ENCODE results near the gene TMEM200A.
"Not testable (repeated sequence)": the region's sequence is repeated elsewhere in the genome, so short reads cannot be mapped to it uniquely, and the experiment has no call there.

Gene TMEM200A

DNA sequence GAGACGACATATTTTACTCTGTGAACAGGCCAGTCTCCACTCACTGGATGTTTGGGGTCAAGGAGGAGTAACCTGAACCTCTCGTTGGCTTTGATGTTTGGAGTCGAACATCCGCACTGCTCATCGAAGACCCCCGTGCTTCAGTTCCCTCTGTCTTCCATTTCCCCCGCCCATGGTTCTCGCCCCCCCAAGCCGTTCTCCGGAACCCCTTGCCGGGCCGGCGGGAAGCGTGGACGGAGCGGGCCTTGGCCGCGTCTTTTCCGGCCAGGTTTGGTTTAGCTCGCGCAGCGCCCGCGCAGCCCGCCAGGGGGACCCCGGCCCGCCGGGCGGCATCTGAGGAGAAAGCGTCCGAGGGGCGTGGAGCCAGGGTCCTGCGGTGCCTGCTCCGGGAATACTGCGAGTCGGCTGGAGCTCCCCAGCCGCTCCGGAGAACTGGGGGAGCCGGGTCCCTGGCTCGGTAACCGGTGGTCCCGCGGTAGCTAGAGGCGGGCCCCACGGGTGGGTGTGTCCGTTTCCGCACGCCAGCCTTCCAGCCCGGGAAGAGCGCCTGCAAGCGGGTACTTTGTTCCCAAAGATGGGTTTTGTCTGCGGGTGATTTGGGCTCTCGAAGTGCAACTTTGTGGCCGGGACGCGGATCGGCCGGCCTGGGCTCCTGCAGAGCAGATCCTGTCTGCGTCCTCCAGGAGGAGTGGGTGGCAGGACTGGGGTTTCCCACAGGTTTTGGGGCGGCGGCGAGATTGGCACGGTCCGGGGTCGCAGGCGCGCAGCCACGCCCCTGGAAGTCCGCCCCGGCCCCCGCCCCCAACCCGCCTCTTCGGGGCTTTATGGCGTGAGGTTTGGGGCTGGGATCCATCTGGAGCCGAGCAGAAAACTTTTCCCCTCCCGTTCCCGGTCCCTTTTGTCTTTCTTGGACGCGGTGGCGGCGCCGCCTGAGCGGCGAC, at the start of gene TMEM200A:
Gene TMEM200A, plus strand, starts transcription at position 852 of the 941 bp plus-strand sequence. CDS start 74,406 bp downstream, outside the sequence.
- DNase-seq: peak; percentile 16 to 51

- DNase-seq: no peak
Measured at GRCh38 chr6:130320908-130321307, 44.9 kb upstream of the TMEM200A start.

GRCh38 chr6:130322673-130323268, 43.0 kb upstream of the TMEM200A start:
- peak; percentile 51 to 65 for DNase-seq

DNA sequence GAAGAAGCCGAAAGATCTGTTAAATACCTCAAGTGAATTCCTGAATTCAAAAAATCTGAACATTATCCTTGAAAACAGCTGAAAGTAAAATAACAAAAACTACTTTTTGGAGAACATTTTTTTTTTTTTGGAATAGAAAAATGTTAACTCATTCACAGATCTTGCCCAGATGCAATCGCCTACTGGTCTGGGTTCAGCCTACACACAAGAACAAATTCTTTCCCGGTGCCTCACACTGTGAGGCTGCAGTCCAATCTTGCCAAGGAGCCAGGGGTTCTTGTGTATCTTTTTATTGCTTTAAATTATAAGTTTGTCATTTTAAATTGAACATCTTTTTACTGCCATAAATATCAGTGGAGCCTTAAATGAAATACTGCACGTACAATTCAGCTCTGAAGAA, 41.2 kb upstream of the TMEM200A start:
- DNase-seq: no peak

DNA sequence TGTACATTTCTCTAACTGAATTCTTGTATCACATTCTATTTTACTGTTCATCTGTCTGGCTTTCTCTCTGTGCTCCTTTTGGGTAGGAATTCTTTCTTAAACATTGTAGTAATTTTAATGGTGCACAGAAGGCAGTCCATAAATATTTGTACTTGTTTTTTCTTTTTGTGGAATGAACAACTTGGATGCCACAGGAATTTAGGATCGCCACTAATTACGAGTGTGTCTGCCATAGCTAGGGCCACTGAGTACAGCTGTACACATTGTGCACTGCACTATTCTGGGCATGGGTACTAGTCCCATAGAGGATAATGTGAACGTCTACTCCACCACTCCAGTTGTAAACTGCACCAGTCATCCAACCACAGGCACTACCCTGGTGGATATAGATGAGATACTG, 39.3 kb upstream of the TMEM200A start:
- DNase-seq: no peak

- no peak for DNase-seq
Measured at GRCh38 chr6:130337534-130337933, 28.3 kb upstream of the TMEM200A start.

GRCh38 chr6:130346324-130346723, 19.5 kb upstream of the TMEM200A start:
- DNase-seq: not testable (repeated sequence)

GRCh38 chr6:130354322-130354721, 11.5 kb upstream of the TMEM200A start:
- DNase-seq: no peak

DNA sequence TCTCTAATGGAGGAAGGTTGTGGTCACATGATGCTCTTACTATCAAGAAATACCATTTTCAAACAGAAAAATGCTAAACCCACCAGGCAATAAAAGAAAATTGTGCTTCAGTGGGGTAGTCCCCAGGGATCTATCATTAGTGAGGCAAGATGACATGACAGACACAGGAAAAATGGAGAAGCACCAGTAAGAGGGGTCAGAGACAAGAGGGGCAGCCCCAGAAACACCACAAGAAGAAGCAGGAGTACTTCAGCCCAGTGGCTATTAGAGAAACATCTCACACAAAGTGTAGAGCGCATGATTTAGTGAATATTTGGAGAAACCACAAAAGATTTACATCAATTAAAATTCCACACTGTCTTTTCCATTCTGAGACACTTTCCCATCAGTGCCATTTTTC, 10.2 kb upstream of the TMEM200A start:
- no peak for DNase-seq

- DNase-seq: no peak
Measured at GRCh38 chr6:130357436-130357835, 8.4 kb upstream of the TMEM200A start.

DNA sequence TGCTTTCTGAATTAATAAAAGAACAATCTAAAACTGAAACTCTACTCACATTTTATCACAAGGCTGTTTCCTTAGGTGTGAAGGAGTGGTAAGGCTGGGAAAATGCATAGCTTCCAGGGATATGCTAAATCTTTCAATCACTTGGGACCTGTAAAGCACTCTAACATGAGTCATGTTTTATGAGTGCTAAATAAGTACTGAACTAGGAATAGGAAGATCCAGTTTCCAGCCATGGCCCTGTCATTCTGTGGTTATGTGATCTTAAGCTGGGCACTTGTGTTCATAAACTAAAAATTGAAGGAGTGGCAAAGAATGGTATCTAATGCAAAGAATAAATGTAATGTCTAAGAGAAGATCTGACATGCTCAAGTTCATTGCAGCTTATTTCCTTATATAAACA, 6.1 kb upstream of the TMEM200A start:
- DNase-seq: no peak

DNA sequence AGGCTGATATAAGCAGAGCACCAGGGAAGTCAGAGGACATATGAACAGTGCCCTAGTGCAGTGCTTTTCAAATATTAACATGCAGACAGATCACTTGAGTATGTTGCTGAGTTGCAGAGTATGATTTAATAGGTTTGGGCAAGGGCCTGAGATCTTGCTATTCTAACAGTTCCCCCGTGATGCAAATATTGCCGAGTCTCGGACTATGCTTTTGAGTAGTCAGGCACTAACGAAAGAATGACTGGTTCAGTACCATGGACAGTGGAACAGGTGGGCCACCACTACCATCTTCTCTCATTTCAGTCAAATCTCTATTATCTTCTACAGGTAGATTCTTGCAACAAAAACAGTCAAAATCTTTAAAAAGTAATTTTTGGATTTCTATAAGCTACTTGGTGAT, 3.7 kb upstream of the TMEM200A start:
- peak in 1 of 2 donors; percentile 20 for DNase-seq

GRCh38 chr6:130364224-130364780, 1.5 kb upstream of the TMEM200A start:
- DNase-seq: no peak

GRCh38 chr6:130366107-130367005, 539 bp downstream of the TMEM200A start:
- peak in 1 of 2 donors; percentile 33 for DNase-seq

DNA sequence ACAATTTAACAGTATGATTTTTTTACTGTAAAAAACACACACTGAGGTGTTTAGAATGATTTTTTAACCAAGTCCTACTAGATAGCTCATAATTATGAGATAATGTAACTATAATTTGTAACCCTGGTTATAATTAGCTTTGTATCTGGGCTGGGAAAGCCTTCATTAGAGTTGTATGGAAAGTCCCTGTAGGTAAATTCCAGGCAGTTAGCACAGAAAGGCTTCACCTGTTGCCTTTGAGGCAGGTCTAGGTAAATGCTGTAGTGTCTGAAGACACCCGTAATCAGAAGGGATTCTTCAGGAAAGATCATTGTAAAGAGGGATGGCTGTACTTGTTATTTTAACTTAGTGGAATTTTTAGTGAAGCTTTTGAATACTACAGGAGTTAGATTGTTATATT, 1.9 kb downstream of the TMEM200A start:
- peak in 1 of 2 donors; percentile 27 for DNase-seq

GRCh38 chr6:130368576-130368975, 2.8 kb downstream of the TMEM200A start:
- no peak for DNase-seq

DNA sequence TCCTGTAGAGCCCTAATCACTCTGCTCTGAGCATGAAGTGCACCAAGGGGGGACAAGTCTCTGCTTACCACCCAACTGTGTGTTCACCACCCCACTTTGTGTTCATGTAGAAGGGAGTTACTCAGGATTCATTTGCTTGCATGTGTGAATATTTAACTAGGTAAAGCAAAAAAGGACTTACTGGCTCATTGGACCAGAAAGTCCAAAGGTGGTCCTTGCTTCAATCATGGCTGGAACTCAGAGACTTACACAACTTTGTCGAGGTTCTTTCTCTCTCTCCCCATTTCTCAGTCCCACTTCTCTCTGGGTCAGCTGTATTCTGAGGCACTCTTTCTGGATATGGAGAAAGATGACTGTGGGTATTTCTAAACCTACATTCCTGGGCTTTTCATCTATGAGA, 4.0 kb downstream of the TMEM200A start:
- no peak for DNase-seq

DNA sequence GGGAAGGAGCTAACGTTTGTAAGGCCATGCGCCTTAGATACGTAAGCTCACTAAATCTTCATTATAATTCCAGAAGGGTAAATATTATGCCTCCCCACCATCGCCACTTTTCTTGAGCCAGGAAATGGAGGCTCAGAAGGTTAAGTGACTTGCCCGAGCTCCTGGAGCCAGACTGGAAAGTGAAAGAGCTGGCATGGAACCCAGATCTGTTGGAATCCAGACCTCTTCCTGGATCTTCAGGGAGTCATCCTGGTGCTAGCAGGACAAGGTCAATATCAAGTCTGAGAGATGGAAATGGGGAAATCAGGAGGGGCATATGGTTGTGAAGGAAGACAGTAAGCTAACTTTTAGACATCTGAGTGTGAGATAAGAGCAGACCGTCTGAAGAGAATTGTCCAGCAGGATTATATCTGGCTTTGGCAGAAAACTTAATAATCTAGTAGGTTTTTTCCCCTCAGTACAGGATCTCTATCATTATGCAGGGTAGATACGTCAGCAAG, 6.2 kb downstream of the TMEM200A start:
- no peak for DNase-seq

- DNase-seq: no peak
Measured at GRCh38 chr6:130372786-130373185, 7.0 kb downstream of the TMEM200A start.

DNA sequence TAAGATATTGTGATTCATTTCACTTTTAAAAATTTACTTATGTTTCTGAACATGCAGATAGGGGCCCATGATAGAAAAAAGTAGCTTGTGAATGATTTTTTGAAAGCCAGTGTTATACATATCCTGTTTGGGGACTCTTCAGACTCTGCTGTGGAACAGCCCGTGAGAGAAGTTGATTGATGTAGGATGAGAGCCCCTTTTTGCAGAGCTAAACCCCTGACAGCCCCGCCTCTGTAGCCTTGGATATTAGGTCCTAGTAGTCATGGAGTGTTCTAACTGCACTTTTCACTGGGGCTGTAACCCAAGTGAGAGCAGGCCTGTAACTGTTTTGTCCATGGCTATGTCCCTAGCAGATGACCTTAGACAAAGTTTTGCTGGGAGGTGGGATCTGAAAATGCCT, 8.2 kb downstream of the TMEM200A start:
- DNase-seq: no peak

GRCh38 chr6:130376936-130377335, 11.1 kb downstream of the TMEM200A start:
- DNase-seq: no peak

GRCh38 chr6:130377371-130377770, 11.6 kb downstream of the TMEM200A start:
- DNase-seq: no peak

GRCh38 chr6:130377915-130378314, 12.1 kb downstream of the TMEM200A start:
- DNase-seq: no peak

Measured in CD4-positive, alpha-beta T cell treated with Interleukin-4 for 1 hour (primary cell).